Adrenal gland (tissue), 12 donors: Measurements from ENCODE around the gene FST. TPM values are rescaled to one million over a fixed set of nuclear protein-coding genes. Genes with fewer than 3 reads are reported as not detected.

Experiments used
- DNase-seq, 7 donors: peaks; one replicate each; pipeline ENCODE4 v3.0.0-alpha.2; 2019 to 2020
- H3K27ac ChIP-seq, 5 donors: fragments of 200-600 bp; sonication (generic) in 4 of 5; 1 replicate in 3 of 5; 2 replicates in 2 of 5; pipeline versions ENCODE4 v1.5.1 to v1.8.0; 2016 to 2020; ENCODE audit warnings: mild to moderate bottlenecking in 1 of 5
- H3K27me3 ChIP-seq: fragments of 200-600 bp; 2 replicates; pipeline ENCODE4 v1.8.0; 2021
- H3K36me3 ChIP-seq, 2 donors: fragments of 200-600 bp; replicated peaks in 1 of 2; 1 replicate in 1 of 2; 2 replicates in 1 of 2; pipeline versions ENCODE4 v1.5.1 to v1.8.0; 2018 to 2022
- H3K4me1 ChIP-seq, 2 donors: fragments of 200-600 bp; replicated peaks in 1 of 2; 1 replicate in 1 of 2; 2 replicates in 1 of 2; pipeline versions ENCODE4 v1.5.1 to v1.8.0; 2018 to 2021
- H3K4me3 ChIP-seq, 4 donors: fragments of 200-600 bp; sonication (generic) in 3 of 4; one replicate each; pipeline ENCODE4 v1.5.1; 2016 to 2018
- H3K9me3 ChIP-seq, 3 donors: fragments of 200-600 bp; sonication (generic) in 1 of 3; replicated peaks in 1 of 3; 1 replicate in 2 of 3; 2 replicates in 1 of 3; pipeline versions ENCODE4 v1.5.1 to v1.8.0; 2016 to 2021
- POLR2A ChIP-seq, 2 donors: fragments of 450-650 bp; IDR thresholded peaks; one replicate each; pipeline ENCODE4 v1.6.1; 2017; ENCODE audit warnings: antibody characterized with exemption in 2 of 2, mild to moderate bottlenecking in 2 of 2, moderate library complexity in 1 of 2
- WGBS, 4 donors: extraction: QIAGEN DNeasy Blood & Tissue Kit in 2 of 4; methylation state at CpG; one replicate each; pipeline versions ENCODE4 v1.1.5 to v1.1.7; 2013 to 2017; 5-methylcytosine and 5-hydroxymethylcytosine counted together
- intact Hi-C, 2 donors: fragments of 100-400 bp; cut with DNase I; formaldehyde crosslinking; loops; one replicate each; pipeline versions ENCODE4 v1.14.1 to v1.15.0; 2022 to 2023
- polyA plus RNA-seq, 3 donors: library from polyadenylated mRNA; stranded (reverse); fragments of 200-250 nt in 2 of 3; fragments of 350-450 nt in 1 of 3; fragmentation: Illumina TruSeq in 1 of 3; extraction: RNeasy Lipid Tissue Mini Kit (QIAGEN cat#74804) in 1 of 3; gene quantifications; one replicate each; pipeline ENCODE4 v1.2.3, GENCODE V29; 2013 to 2014
- total RNA-seq, 9 donors: library from RNA; depleted of rRNA in 4 of 9; stranded (reverse); fragments of >200 nt in 4 of 9; fragments of 120-200 nt in 1 of 9; fragmentation: NEBNext Ultra II Directional in 1 of 9; extraction: Animal tissue kit (Norgen Biotek cat#: 25700) in 1 of 9; gene quantifications; one replicate each; pipeline versions ENCODE4 v1.1.0 to v1.2.4, GENCODE V29; 2013 to 2023
- TF ChIP-seq, protein P1 (sequence below), 6 experiments: fragments of 450-650 bp in 4 of 6; fragments of 200-600 bp in 2 of 6; sonication (generic) in 1 of 6; IDR thresholded peaks; 1 replicate in 5 of 6; 2 replicates in 1 of 6; pipeline versions ENCODE4 v1.5.1 to v1.8.0; 2016 to 2021; ENCODE audit warnings: antibody characterized with exemption in 6 of 6, mild to moderate bottlenecking in 2 of 6, moderate library complexity in 1 of 6
- donor health status: healthy with polysubstance abuse.
- donor health status: Bipolar disorder and iron deficiency.
- donor health status: DM: yes; HTN: yes; CAD: no.
- donor health status: DM: no; HTN: no; CAD: no.
- donor health status: DM: no; HTN: no; CAD: no.
- donor health status: DM: yes; HTN: yes; CAD: no.

Gene FST
- total and polyA plus RNA-seq, 12 donors, result 1.5 to 14.2 (median 3.3) TPM

DNA sequence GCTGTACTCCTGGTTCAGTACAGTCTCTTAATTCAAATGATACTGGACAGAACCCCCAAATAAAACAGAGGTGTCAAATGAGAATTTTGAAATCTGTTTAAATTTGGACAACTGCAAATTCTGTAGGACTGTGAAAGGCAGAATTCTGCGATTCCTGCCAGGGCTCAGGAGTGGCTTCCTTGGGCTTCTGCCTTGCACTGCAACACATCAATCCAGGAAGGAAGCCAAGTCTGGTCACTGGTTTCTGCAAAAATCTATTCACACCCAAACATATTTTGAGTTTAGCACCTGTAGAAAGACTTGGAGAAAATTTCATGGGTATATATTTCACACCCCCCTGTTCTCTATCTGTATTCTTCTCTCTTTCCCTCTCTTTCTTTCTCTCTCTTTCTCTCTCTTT lies 37.5 kb upstream of the FST start:
- Histone ChIP-seq H3K9me3 (no peaks in the 10 kb centered on the region), H3K4me3 (no peak overlapping the region), H3K4me1 (no peaks in the 10 kb centered on the region), H3K27me3 (no peaks in the 10 kb centered on the region), H3K27ac (no peak overlapping the region), H3K36me3 (no peaks in the 10 kb centered on the region)
- intact Hi-C loops, result no loop called here
- DNase-seq, result no peak
- no peak for TF ChIP-seq POLR2A (IDR thresholded peaks at IDR 0.05)
- TF ChIP-seq, protein P1, sequence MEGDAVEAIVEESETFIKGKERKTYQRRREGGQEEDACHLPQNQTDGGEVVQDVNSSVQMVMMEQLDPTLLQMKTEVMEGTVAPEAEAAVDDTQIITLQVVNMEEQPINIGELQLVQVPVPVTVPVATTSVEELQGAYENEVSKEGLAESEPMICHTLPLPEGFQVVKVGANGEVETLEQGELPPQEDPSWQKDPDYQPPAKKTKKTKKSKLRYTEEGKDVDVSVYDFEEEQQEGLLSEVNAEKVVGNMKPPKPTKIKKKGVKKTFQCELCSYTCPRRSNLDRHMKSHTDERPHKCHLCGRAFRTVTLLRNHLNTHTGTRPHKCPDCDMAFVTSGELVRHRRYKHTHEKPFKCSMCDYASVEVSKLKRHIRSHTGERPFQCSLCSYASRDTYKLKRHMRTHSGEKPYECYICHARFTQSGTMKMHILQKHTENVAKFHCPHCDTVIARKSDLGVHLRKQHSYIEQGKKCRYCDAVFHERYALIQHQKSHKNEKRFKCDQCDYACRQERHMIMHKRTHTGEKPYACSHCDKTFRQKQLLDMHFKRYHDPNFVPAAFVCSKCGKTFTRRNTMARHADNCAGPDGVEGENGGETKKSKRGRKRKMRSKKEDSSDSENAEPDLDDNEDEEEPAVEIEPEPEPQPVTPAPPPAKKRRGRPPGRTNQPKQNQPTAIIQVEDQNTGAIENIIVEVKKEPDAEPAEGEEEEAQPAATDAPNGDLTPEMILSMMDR (IDR thresholded peaks at IDR 0.05), result no peak
- whole genome bisulfite sequencing, 4 donors, result 76 to 100% (median 92%) methylated on average over 1 of the region's 1 CpG

DNA sequence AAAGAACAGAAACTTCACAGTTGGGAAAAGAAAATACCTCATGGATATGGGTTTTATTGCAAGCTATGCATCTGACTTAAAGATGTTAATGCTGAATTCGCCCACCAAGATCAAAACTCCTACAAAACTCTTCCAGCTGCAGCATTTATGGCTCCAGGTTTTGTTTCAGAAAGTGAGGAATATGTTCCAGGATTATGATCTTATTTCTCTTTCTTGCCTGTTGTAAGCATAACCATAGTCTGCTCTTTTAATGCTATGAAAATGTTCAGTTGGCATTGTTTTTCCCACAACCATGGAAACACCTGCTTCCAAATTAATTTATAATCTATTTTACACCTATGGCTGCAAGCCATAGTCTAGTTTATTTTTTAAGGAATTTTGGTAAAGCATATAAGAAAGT lies 34.9 kb upstream of the FST start:
- Histone ChIP-seq H3K36me3 (no peaks in the 10 kb centered on the region), H3K27ac (no peak overlapping the region), H3K4me3 (no peak overlapping the region), H3K9me3 (no peaks in the 10 kb centered on the region), H3K27me3 (no peaks in the 10 kb centered on the region), H3K4me1 (no peaks in the 10 kb centered on the region)
- DNase-seq, result no peak
- WGBS, 4 donors, result 75 to 83% (median 80%) methylated on average over 1 of the region's 1 CpG
- intact Hi-C loops, result no loop called here
- TF ChIP-seq, protein P1 (IDR thresholded peaks at IDR 0.05), result no peak
- TF ChIP-seq POLR2A (IDR thresholded peaks at IDR 0.05), result no peak

DNA sequence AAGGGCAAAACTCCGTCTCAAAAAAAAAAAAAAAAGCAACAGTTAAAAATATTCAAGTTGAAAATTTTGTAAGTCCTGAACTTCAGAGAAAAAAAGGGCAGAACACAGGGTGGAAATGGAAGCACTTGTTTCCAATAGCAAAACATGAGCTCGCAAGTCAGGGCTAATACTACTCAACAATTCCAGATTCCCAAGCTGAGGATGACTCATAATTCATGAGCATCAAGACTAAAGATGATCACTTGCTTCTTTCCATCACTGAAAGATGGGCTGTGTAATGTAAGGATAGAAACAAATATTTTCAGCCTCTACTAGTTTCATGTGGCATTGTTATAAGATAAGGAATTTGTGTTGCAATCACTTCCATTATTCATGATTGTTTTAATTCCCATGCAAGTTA lies 33.5 kb upstream of the FST start:
- Histone ChIP-seq H3K36me3 (no peaks in the 10 kb centered on the region), H3K4me1 (no peaks in the 10 kb centered on the region), H3K27ac (no peak overlapping the region), H3K4me3 (no peak overlapping the region), H3K27me3 (no peaks in the 10 kb centered on the region), H3K9me3 (no peaks in the 10 kb centered on the region)
- TF ChIP-seq, protein P1 (IDR thresholded peaks at IDR 0.05), result no peak
- TF ChIP-seq POLR2A (IDR thresholded peaks at IDR 0.05), result no peak
- no peak for DNase-seq
- intact Hi-C loops, result no loop called here
- WGBS, 4 donors, result 81 to 96% (median 93%) methylated on average over 2 of the region's 2 CpGs

DNA sequence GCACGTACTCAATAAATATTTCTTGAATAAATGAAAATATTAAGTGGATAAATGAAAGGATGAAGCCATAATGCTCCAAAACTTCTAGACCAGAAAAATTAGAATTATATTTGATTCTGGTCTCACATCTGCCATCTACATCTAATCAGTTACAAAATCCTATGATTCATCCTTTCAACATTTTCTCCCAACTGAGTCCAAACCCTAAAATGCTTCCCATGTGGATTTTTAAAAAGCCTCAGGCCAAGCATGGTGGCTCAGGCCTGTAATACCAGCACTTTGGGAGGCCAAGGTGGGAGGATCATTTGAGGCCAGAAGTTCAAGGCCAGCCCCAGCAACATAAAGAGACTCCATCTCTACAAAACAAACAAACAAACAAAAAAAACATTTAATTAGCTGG lies 31.6 kb upstream of the FST start:
- DNase-seq, result no peak
- H3K4me3 ChIP-seq, result no peak overlapping the region
- H3K27me3 ChIP-seq, result no peaks in the 10 kb centered on the region
- H3K4me1 ChIP-seq, result no peaks in the 10 kb centered on the region
- H3K9me3 ChIP-seq, result no peaks in the 10 kb centered on the region
- no peaks in the 10 kb centered on the region for H3K36me3 ChIP-seq
- no peak for TF ChIP-seq POLR2A (IDR thresholded peaks at IDR 0.05)
- TF ChIP-seq, protein P1 (IDR thresholded peaks at IDR 0.05), result no peak
- H3K27ac ChIP-seq, result no peak overlapping the region
- intact Hi-C loops, result no loop called here
- 91 to 98% (median 95%) methylated on average over 1 of the region's 1 CpG for WGBS, 4 donors
